Measurements from ENCODE around the gene GPHN. TPM values are rescaled to one million over a fixed set of nuclear protein-coding genes. Genes with fewer than 3 reads are reported as not detected.
A peak's percentile ranks its signal among the peaks of the same experiment; 100 is the strongest.

GPHN gene
- polyA plus RNA-seq, 1 of the 3 experiments (the other 2 are of a cell fraction): 6.9 TPM

- H3K4me2 ChIP-seq: peak overlapping the region; percentile 20
- H3K9me3 ChIP-seq: no peaks in the 10 kb centered on the region
- WGBS (ENCODE audit: low lambda C conversion rate): 72% methylated on average over 2 of the region's 2 CpGs
- no peaks in the 10 kb centered on the region for H3K79me2 ChIP-seq (ENCODE audit: insufficient read depth)
- TF ChIP-seq NFIC (IDR thresholded peaks at IDR 0.05; ENCODE audit: borderline replicate concordance) (peak; percentile 71), SIN3A (IDR thresholded peaks at IDR 0.05; ENCODE audit: borderline replicate concordance, low read depth, low read length) (no peak)
- ChIA-PET CTCF (interaction anchor here (0.6 to 0.8 kb wide), 3 partner anchors 43 to 101 kb away, joined by 3 read pairs; no protein-coding TSS in a partner anchor), POLR2A (no interaction called here)
- peaks cover 0 to 31% of the 10 kb centered on the region in 2 experiments; a peak in 2 of 4 replicates for H3K4me1 ChIP-seq (ENCODE audit: control insufficient read depth in 1 of 2, insufficient read depth in 2 of 2, low read depth in 1 of 2, low read length in 1 of 2)
- DNase-seq: no peak
- H3K27ac ChIP-seq (ENCODE audit: low read depth in 2 of 2, low read length in 1 of 2): peak overlapping the region in 1 of 2 experiments; percentile 27; a peak in 2 of 4 replicates
- H3K9ac ChIP-seq: no peak overlapping the region
- no peaks in the 10 kb centered on the region for H3K27me3 ChIP-seq (ENCODE audit: insufficient read depth)
- H3F3A ChIP-seq (replicated peaks; ENCODE audit: insufficient read depth): peaks cover 17% of the 10 kb centered on the region
- no peaks in the 10 kb centered on the region for H4K20me1 ChIP-seq (ENCODE audit: insufficient read depth)
- no peak overlapping the region for H2AFZ ChIP-seq (ENCODE audit: low read depth)
- no peak overlapping the region for H3K4me3 ChIP-seq (ENCODE audit: low read depth in 2 of 2, low read length in 1 of 2)
- H3K9me2 ChIP-seq: no peaks in the 10 kb centered on the region
- H3K36me3 ChIP-seq (replicated peaks in 1 of 2; ENCODE audit: control insufficient read depth in 1 of 2, insufficient read depth in 2 of 2, low read length in 1 of 2): no peaks in the 10 kb centered on the region
Measured at GRCh38 chr14:67187826-67188225, 679.9 kb downstream of the GPHN start.

- CTCF ChIA-PET: interaction anchor here (0.6 kb wide), 1 partner anchor 101 kb away, joined by 3 read pairs; no protein-coding TSS in a partner anchor
- DNase-seq: no peak
- H3K4me2 ChIP-seq: no peak overlapping the region
Measured at GRCh38 chr14:67188326-67188725, 680.4 kb downstream of the GPHN start.

More at GRCh38 chr14:67188326-67188725, 680.4 kb downstream of the GPHN start:
- H3K9me3 ChIP-seq: no peaks in the 10 kb centered on the region
- H2AFZ ChIP-seq (ENCODE audit: low read depth): no peak overlapping the region
- 96% methylated on average over 4 of the region's 4 CpGs for WGBS (ENCODE audit: low lambda C conversion rate)
- H3K27me3 ChIP-seq (ENCODE audit: insufficient read depth): no peaks in the 10 kb centered on the region
- H3K27ac ChIP-seq (ENCODE audit: low read depth in 2 of 2, low read length in 1 of 2): no peak overlapping the region
- no peaks in the 10 kb centered on the region for H3K9me2 ChIP-seq
- no peaks in the 10 kb centered on the region for H4K20me1 ChIP-seq (ENCODE audit: insufficient read depth)
- POLR2A ChIA-PET: no interaction called here
- H3K79me2 ChIP-seq (ENCODE audit: insufficient read depth): no peaks in the 10 kb centered on the region
- peaks cover 0 to 31% of the 10 kb centered on the region in 2 experiments; a peak in 2 of 4 replicates for H3K4me1 ChIP-seq (ENCODE audit: control insufficient read depth in 1 of 2, insufficient read depth in 2 of 2, low read depth in 1 of 2, low read length in 1 of 2)
- no peak for TF ChIP-seq FOSL2 (IDR thresholded peaks at IDR 0.05; ENCODE audit: borderline replicate concordance, low read depth)
- no peak for TF ChIP-seq IRF3 (IDR thresholded peaks at IDR 0.05; ENCODE audit: low read depth, low read length)
- no peak for TF ChIP-seq MAX (IDR thresholded peaks at IDR 0.05; ENCODE audit: low read depth)
- no peak for TF ChIP-seq POLR2AphosphoS5 (IDR thresholded peaks at IDR 0.05; ENCODE audit: low read depth, low read length)
- TF ChIP-seq USF2 (IDR thresholded peaks at IDR 0.05; ENCODE audit: borderline replicate concordance, low read depth, low read length): no peak
- TF ChIP-seq RCOR1 (IDR thresholded peaks at IDR 0.05; ENCODE audit: low read length): no peak
- TF ChIP-seq YY1 (IDR thresholded peaks at IDR 0.05; ENCODE audit: low read depth): no peak
- no peak for TF ChIP-seq EP300 (IDR thresholded peaks at IDR 0.05; ENCODE audit: borderline replicate concordance in 1 of 2, low read depth in 1 of 2, low read length in 1 of 2)
- no peak for TF ChIP-seq USF1 (IDR thresholded peaks at IDR 0.05; ENCODE audit: borderline replicate concordance, low read depth)
- no peak for TF ChIP-seq GATA2 (CRISPR knock-in tag; IDR thresholded peaks at IDR 0.05)
- no peak for TF ChIP-seq FOXM1 (IDR thresholded peaks at IDR 0.05; ENCODE audit: low read depth)
- TF ChIP-seq TAF1 (IDR thresholded peaks at IDR 0.05; ENCODE audit: borderline replicate concordance, low read depth, low read length): no peak
- TF ChIP-seq FOXJ3 (CRISPR knock-in tag; IDR thresholded peaks at IDR 0.05): no peak
- TF ChIP-seq CHD2 (IDR thresholded peaks at IDR 0.05; ENCODE audit: low read length, partially characterized antibody): no peak
- no peak for TF ChIP-seq JUND (IDR thresholded peaks at IDR 0.05)
- TF ChIP-seq NRF1 (IDR thresholded peaks at IDR 0.05; ENCODE audit: low read depth, low read length): no peak
- no peaks in the 10 kb centered on the region for H3K36me3 ChIP-seq (replicated peaks in 1 of 2; ENCODE audit: control insufficient read depth in 1 of 2, insufficient read depth in 2 of 2, low read length in 1 of 2)
- H3K9ac ChIP-seq: no peak overlapping the region
- H3K4me3 ChIP-seq (ENCODE audit: low read depth in 2 of 2, low read length in 1 of 2): no peak overlapping the region
- H3F3A ChIP-seq (replicated peaks; ENCODE audit: insufficient read depth): peaks cover 17% of the 10 kb centered on the region

Measured in SK-N-SH (cell line).